Neural progenitor cell (in vitro differentiated cells): ENCODE data around the gene SKAP2. TPM values are rescaled to one million over a fixed set of nuclear protein-coding genes. Genes with fewer than 3 reads are reported as not detected.

Experiments
- DNase-seq: peaks from one replicate; pipeline ENCODE4 v3.0.0-alpha.2; 2016; ENCODE audit warnings: low spot score
- H2AFZ ChIP-seq: fragments of 200-600 bp; sonication (generic); replicated peaks from 2 replicates; pipeline ENCODE4 v1.6.1; 2016; ENCODE audit warnings: antibody characterized with exemption
- H3F3A ChIP-seq: fragments of 200-600 bp; sonication (generic); 2 replicates; pipeline ENCODE4 v1.6.1; 2016; ENCODE audit warnings: antibody characterized with exemption, low read depth
- H3K27ac ChIP-seq: fragments of 200-600 bp; sonication (generic); 2 replicates; pipeline ENCODE4 v1.5.1; 2016; ENCODE audit warnings: mild to moderate bottlenecking
- H3K27me3 ChIP-seq: fragments of 200-600 bp; sonication (generic); 2 replicates; pipeline ENCODE4 v1.6.1; 2016; ENCODE audit warnings: mild to moderate bottlenecking, moderate library complexity
- H3K36me3 ChIP-seq: fragments of 200-600 bp; sonication (generic); 2 replicates; pipeline ENCODE4 v1.5.1; 2016
- H3K4me1 ChIP-seq: fragments of 200-600 bp; sonication (generic); 2 replicates; pipeline ENCODE4 v1.6.1; 2016; ENCODE audit warnings: mixed run types
- H3K4me2 ChIP-seq: fragments of 200-600 bp; sonication (generic); 2 replicates; pipeline ENCODE4 v1.6.1; 2016
- H3K4me3 ChIP-seq: fragments of 200-600 bp; sonication (generic); 2 replicates; pipeline ENCODE4 v1.5.1; 2016
- H3K79me2 ChIP-seq: fragments of 200-600 bp; sonication (generic); 2 replicates; pipeline ENCODE4 v1.6.1; 2016; ENCODE audit warnings: low read depth
- H3K9ac ChIP-seq: fragments of 200-600 bp; sonication (generic); 2 replicates; pipeline ENCODE4 v1.6.1; 2016
- H3K9me3 ChIP-seq: fragments of 200-600 bp; sonication (generic); 2 replicates; pipeline ENCODE4 v1.5.1; 2016; ENCODE audit warnings: low read depth
- H4K20me1 ChIP-seq: fragments of 200-600 bp; sonication (generic); 2 replicates; pipeline ENCODE4 v1.6.1; 2016; ENCODE audit warnings: low read depth
- H3K27ac Mint-ChIP-seq: 3 replicates; pipeline ENCODE4 v1.8.0; 2021; ENCODE audit warnings: mixed read lengths
- H3K27me3 Mint-ChIP-seq: 2 replicates; pipeline ENCODE4 v1.8.0; 2022; ENCODE audit warnings: low read depth, mild to moderate bottlenecking, inconsistent platforms, moderate library complexity, mixed read lengths; ENCODE audit not compliant: insufficient read depth
- H3K36me3 Mint-ChIP-seq: 3 replicates; pipeline ENCODE4 v1.8.0; 2021; ENCODE audit warnings: mixed read lengths
- H3K4me1 Mint-ChIP-seq: 3 replicates; pipeline ENCODE4 v1.8.0; 2021; ENCODE audit warnings: mixed read lengths
- H3K4me3 Mint-ChIP-seq: 3 replicates; pipeline ENCODE4 v1.8.0; 2021; ENCODE audit warnings: mild to moderate bottlenecking, moderate library complexity, mixed read lengths
- H3K9me3 Mint-ChIP-seq: 3 replicates; pipeline ENCODE4 v1.8.0; 2020; ENCODE audit warnings: mixed read lengths
- CTCF ChIP-seq: fragments of 200-600 bp; sonication (generic); IDR thresholded peaks from 2 replicates; pipeline ENCODE4 v1.5.1; 2017; ENCODE audit warnings: antibody characterized with exemption, mild to moderate bottlenecking
- EZH2 ChIP-seq: fragments of 200-600 bp; sonication (generic); IDR thresholded peaks from 2 replicates; pipeline ENCODE4 v1.6.1; 2017; ENCODE audit warnings: antibody characterized with exemption, mild to moderate bottlenecking, moderate library complexity
- EZH2phosphoT487 ChIP-seq: fragments of 200-600 bp; sonication (generic); IDR thresholded peaks from 2 replicates; pipeline ENCODE4 v1.6.1; 2017; ENCODE audit warnings: antibody characterized with exemption
- total RNA-seq: library from RNA; depleted of rRNA; stranded (reverse); fragments of >200 nt; gene quantifications from 2 replicates; pipeline ENCODE4 v1.2.3, GENCODE V29; 2015; ENCODE audit warnings: low replicate concordance

SKAP2 gene
- total RNA-seq, 1 donor from 2014 or later = 6.3 TPM

DNA sequence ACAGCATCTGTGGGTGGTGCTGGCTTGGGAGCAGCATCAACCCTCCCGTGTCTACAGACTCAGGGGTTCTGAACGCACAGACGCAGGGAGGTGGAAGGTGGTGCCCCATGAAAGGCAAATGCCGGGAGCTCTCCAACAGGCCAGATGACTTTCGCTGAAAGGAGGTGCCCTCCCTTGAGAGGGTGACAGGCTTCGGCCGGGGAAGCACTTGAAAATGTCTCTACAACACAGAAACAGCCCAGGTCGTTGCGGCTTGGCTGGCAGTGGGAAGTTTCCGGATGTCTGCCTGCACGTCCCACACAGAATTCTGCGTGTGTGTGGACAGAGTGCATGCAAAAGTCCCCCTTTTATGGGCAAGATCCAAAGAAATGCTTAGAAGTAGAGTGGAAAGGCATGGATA is 239.6 kb downstream of the SKAP2 start:
- H3K27me3 Mint-ChIP-seq = peaks cover 10% of the 10 kb centered on the region
- Histone ChIP-seq H2AFZ (peak overlapping the region; percentile 63), H3K4me3 (no peak overlapping the region), H3K27me3 (no peaks in the 10 kb centered on the region), H3K27ac (no peak overlapping the region), H3K9me3 (no peaks in the 10 kb centered on the region), H3K9ac (no peak overlapping the region), H4K20me1 (no peaks in the 10 kb centered on the region), H3K36me3 (no peaks in the 10 kb centered on the region), H3F3A (no peaks in the 10 kb centered on the region), H3K79me2 (no peaks in the 10 kb centered on the region), H3K4me2 (no peak overlapping the region), H3K4me1 (peaks cover 20% of the 10 kb centered on the region)
- no peak overlapping the region for H3K27ac Mint-ChIP-seq
- H3K4me1 Mint-ChIP-seq = peaks cover 8% of the 10 kb centered on the region
- DNase-seq = no peak
- H3K9me3 Mint-ChIP-seq = no peaks in the 10 kb centered on the region
- no peak for TF ChIP-seq EZH2phosphoT487
- TF ChIP-seq EZH2 = no peak
- no peak for TF ChIP-seq CTCF
- no peak overlapping the region for H3K4me3 Mint-ChIP-seq
- no peaks in the 10 kb centered on the region for H3K36me3 Mint-ChIP-seq

DNA sequence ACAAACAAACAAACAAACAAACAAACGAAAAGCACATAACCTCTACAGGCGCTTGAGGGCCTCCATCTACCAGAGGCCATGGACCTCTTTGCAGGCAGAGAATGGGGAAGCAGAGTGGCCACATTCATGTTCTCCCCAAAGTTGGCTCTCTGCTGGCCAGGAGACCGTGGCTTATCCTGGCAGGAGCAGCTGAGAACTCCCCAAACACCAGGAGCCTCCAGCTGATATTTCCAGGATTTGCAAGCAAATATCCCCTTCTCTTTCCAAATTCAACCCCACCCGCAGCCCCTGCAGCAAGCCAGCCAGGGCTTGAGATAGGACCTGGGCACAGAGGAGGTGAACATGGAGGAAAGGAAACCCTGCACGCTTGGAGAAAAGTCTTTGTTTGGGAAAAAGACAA is 240.0 kb downstream of the SKAP2 start:
- Histone ChIP-seq H3K36me3 (no peaks in the 10 kb centered on the region), H3K4me3 (no peak overlapping the region), H3F3A (no peaks in the 10 kb centered on the region), H2AFZ (peak overlapping the region; percentile 63), H3K79me2 (no peaks in the 10 kb centered on the region), H3K9ac (no peak overlapping the region), H4K20me1 (no peaks in the 10 kb centered on the region), H3K27me3 (no peaks in the 10 kb centered on the region), H3K4me1 (peaks cover 20% of the 10 kb centered on the region), H3K4me2 (no peak overlapping the region), H3K27ac (no peak overlapping the region), H3K9me3 (no peaks in the 10 kb centered on the region)
- Mint-ChIP-seq H3K9me3 (no peaks in the 10 kb centered on the region), H3K27ac (no peak overlapping the region), H3K36me3 (no peaks in the 10 kb centered on the region), H3K4me1 (peaks cover 8% of the 10 kb centered on the region), H3K27me3 (peaks cover 10% of the 10 kb centered on the region), H3K4me3 (no peak overlapping the region)
- TF ChIP-seq EZH2 (no peak), CTCF (no peak), EZH2phosphoT487 (no peak)
- no peak for DNase-seq

GRCh38 chr7:26620352-26620751 is 244.0 kb downstream of the SKAP2 start:
- Mint-ChIP-seq H3K27ac (no peak overlapping the region), H3K4me3 (no peak overlapping the region), H3K4me1 (peaks cover 20% of the 10 kb centered on the region), H3K27me3 (peaks cover 11% of the 10 kb centered on the region), H3K36me3 (no peaks in the 10 kb centered on the region), H3K9me3 (no peaks in the 10 kb centered on the region)
- peaks cover 10% of the 10 kb centered on the region for H3K4me1 ChIP-seq
- no peak overlapping the region for H3K9ac ChIP-seq
- H3K79me2 ChIP-seq = no peaks in the 10 kb centered on the region
- TF ChIP-seq EZH2 = no peak
- peak; percentile 21 for TF ChIP-seq CTCF
- no peak overlapping the region for H3K4me3 ChIP-seq
- peak; percentile 16 for DNase-seq
- no peaks in the 10 kb centered on the region for H3K27me3 ChIP-seq
- no peaks in the 10 kb centered on the region for H3F3A ChIP-seq
- no peak overlapping the region for H3K4me2 ChIP-seq
- H4K20me1 ChIP-seq = no peaks in the 10 kb centered on the region
- H3K36me3 ChIP-seq = no peaks in the 10 kb centered on the region
- no peak overlapping the region for H2AFZ ChIP-seq
- no peak overlapping the region for H3K27ac ChIP-seq
- H3K9me3 ChIP-seq = no peaks in the 10 kb centered on the region
